ENCODE measurements around the gene DYNLT1. TPM values are rescaled to one million over a fixed set of nuclear protein-coding genes. Genes with fewer than 3 reads are reported as not detected.
"Not testable (repeated sequence)": the region's sequence is repeated elsewhere in the genome, so short reads cannot be mapped to it uniquely, and the experiment has no call there.

Gene DYNLT1
- total RNA-seq: 95.1 TPM
- long read RNA-seq, transcript DYNLT1-203 (5 exons, 726 nt): major isoform, 27 of 44 reads
- long read RNA-seq, partial matches to known transcripts: 2 of 44 reads
- long read RNA-seq, other reads (novel, unspliced or antisense): 12 of 44 reads

DNA sequence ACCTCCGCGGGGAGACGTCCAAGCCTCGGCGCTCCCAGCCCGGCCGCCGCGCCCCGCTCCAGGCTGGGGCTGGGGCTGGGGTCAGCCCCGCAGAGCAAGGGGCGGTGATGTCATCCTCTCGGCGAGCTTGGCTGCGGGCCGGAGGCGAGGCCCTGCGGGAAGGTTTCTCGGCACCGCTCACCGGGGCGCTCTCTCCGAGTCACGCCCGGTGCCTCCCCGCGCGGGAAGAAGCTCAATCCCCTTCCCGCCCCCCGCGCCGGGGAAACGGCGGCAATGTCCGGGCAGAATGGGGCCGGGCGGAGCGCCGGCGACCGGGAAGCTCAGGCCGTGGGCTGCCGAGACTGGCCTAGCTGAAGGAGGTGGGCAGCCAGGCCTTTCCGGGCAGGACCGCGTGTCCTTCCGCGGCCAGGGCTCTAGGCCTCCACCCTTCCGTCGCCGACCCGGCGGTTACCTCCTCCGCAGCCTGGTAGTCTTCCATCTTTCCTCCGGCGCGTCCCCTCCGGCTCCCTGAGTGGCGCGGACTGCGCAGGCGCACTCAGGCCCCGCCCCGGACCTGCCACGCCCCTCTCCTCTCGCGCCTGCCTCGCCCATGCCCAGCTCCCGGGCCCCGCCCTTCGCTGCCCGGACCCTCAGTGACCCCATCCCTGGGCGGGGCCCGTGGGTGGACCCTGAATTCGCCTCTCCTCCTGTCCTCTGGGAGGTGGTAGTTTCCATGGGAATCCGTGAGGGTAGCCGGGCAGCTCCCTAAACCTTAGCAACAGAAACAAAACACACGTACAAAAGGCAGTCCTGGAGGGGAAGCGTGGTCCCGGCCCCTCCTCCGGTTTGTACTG, at the start of gene DYNLT1:
TSS of gene DYNLT1 (minus strand) at position 513 of the 833 bp plus-strand sequence. CDS start at position 478, 35 bp downstream.
- DNase-seq (ENCODE audit: low spot score): peak; percentile 99

DNA sequence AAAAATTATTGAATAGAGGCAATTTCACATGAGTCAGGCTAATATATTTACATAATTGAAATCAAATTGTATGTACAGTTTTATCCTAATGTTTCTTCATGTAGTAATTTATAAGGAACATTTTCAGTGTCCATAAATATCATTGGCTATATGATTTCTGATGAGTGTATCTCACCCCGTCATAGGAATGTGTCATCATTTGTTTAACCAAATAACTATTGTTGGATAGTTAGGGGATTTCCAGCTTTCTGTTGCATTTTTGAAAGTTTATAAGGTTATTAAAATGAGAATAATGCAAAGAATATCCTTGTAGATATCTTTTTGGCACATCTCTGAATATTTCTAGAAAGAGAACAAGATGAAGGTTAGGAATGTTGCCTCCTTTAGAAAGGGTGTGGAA, 44.3 kb upstream of the DYNLT1 start:
- no peak for DNase-seq (ENCODE audit: low spot score)

DNA sequence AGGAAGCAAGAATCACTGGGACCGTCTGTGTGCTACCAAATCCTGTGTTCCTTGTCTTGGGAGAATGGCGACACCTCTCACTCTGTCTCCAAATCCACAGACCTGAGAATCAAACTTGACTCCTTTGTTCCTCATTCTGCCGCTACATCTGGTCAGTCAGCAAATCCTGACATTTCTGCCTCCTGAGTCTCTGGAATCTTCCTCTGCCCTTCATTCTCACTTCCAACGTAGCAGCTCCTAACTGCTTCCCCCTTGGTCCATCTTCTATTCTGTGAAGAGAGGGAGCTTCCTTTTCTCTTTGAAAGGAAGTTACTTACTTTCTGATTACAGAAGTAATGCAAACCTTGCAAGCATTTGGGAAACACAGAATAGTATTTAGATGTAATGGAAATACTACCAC, 43.0 kb upstream of the DYNLT1 start:
- no peak for DNase-seq (ENCODE audit: low spot score)

DNA sequence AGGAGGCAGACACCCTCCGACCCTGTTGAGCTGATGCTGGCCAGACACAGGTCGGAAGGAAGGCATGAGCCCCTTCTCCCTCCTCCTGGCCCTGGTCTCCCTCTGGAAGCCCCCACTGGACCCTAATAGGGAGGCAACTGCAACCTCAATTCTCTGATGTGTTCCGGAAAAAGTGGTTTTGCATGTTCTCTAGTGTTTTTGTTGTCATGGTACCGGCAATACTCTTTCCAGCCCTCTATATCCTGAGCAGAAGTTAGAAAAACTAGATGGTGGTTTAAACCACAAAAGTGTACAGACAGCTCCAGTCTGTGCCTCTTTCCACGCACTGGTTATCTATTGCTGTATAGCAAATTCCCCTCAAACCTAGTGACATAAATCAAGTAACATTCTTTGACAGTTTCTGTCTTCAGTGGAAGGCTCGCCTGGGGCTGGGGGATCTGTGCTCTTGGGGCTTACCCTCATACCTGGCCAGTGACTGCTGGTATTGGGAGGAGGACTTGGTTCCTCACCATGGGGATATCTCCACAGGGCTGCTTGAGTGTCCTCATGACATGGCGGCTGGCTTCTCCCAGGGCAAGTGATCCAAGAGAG, 42.3 kb upstream of the DYNLT1 start:
- DNase-seq (ENCODE audit: low spot score): no peak

DNA sequence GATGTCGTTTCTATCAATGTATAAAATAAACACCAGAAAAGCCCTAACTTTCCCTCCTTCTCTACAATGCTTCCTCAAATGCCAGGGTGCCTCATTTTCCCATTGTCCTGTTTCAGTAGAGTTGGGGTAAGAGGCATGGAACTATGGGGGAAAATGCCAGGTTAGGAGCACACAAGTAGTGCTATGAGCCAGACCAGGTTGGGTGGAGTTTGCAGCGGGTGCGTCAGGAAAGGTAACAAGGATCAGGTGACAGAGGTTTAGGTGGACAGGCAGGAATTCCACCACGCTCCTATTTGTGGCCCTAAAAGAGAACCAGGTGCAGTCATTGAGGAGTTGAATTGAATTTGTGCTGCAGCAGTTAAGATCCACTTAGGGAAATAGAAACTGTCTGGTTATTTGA, 41.8 kb upstream of the DYNLT1 start:
- DNase-seq (ENCODE audit: low spot score): no peak

DNA sequence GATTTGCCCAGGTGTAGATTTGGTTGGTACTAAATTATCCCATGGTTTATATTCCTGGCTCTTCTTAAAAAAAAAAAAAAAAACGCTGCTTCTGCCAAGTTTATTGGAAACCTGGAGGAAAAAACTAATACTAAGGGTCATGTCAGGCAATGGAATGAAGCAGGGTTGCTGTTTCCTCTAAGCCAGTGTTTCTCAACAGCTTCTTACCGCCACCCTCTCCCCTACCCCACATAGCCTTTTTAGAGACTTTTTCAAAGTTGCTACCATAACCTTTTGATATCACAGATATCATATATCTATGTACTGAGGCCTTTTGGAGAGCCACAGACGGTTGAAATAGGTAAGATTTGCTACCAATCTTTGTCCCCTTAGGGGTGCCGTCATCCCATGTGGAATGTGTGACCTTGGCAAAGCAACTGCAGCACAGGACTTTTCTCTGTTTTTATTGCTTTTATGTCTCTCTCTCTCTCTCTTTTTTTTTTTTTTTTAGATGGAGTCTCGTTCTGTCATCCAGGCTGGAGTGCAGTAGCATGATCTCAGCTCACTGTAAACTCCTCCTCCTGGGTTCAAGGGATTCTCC, 40.3 kb upstream of the DYNLT1 start:
- no peak for DNase-seq (ENCODE audit: low spot score)

DNA sequence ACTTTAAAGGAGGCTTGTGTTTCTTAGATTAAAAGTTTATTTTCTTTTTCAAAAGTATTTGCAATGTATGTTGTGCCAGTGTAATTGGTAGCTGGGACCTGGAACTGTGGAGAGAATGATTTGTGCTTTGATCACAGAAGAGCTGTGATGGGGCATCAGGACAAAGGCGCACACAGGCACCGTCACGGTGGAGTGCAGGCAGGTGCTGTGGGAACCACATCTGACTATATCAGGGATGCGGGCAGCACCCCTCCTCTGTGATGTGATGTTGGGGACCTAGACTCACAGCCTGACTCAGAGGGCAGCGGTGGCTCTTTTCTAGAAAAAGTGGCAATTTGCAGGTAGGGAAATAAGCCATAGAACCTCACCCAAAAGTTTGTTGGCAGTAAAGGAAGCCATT, 39.8 kb upstream of the DYNLT1 start:
- no peak for DNase-seq (ENCODE audit: low spot score)

DNA sequence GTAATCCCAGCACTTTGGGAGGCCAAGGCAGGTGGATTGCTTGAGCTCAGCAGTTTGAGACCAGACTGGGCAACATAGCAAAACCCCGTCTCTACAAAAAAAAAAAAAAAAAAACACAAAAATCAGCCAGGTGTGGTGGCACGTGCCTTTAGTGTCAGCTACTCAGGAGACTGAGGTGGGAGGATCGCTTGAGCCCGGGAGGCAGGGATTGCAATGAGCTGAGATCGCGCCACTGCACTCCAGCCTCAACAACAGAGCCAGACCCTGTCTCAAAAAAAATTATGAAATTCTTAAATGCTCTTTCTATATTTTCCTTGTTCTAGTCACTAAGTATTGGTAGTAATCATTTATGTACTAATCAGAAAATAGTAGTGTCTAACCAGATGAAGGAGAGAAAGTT, 35.9 kb upstream of the DYNLT1 start:
- DNase-seq (ENCODE audit: low spot score): no peak

DNA sequence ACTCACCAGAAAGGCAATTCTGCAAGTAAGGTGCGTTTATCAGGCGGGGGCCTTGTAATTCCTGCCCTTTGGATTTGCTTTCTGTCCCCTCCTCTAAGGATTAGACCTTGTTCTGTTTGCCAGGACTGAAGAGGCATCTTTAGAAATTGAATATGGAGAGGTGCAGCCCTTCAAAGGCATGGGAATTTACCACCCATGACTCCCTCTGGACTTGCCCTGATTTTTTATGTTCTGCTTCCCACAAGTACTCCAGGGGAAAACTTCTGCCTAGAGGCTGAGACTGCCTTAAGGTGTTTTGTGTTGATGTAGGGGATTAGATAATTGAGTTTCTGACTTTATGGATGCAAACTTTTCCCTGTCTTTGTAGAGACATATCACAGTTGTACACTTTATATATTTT, 35.5 kb upstream of the DYNLT1 start:
- DNase-seq (ENCODE audit: low spot score): no peak

DNA sequence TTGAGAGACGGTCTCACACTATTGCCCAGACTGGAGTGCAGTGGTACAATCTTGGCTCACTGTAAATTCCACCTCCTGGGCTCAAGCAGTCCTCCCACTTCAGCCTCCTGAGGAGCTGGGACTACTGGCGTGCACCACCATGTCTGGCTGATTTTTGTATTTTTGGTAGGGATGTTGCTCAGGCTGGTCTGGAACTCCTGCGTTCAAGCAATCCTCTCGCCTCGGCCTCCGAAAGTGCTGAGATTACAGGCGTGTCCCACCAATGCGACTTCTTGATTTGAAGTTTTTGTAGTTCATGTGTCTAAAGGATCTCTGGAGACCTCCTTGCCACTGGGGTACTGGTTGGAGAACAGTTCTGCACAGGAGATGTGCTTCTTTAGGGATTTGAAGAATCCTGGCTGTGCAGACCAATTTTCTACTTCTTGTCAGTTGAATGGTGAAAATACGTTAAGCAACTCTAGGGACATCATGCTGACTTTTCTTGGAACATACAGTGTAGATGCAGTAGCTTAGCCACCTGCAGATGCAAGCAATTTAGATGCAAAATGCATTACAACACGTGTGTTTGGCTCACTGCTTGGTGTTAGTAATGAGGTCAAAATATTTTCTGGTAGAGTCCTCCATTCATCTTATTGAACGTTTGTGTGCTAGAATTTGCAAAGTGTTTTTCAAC, 33.5 kb upstream of the DYNLT1 start:
- DNase-seq (ENCODE audit: low spot score): no peak

DNA sequence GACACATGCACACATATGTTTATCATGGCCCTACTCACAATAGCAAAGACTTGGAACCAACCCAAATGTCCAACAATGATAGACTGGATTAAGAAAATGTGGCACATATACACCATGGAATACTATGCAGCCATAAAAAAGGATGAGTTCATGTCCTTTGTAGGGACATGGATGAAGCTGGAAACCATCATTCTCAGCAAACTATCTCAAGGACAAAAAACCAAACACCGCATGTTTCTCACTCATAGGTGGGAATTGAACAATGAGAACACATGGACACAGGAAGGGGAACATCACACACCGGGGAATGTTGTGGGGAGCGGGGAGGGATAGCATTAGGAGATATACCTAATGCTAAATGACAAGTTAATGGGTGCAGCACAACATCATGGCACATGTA, 32.6 kb upstream of the DYNLT1 start:
- DNase-seq (ENCODE audit: low spot score): not testable (repeated sequence)

DNA sequence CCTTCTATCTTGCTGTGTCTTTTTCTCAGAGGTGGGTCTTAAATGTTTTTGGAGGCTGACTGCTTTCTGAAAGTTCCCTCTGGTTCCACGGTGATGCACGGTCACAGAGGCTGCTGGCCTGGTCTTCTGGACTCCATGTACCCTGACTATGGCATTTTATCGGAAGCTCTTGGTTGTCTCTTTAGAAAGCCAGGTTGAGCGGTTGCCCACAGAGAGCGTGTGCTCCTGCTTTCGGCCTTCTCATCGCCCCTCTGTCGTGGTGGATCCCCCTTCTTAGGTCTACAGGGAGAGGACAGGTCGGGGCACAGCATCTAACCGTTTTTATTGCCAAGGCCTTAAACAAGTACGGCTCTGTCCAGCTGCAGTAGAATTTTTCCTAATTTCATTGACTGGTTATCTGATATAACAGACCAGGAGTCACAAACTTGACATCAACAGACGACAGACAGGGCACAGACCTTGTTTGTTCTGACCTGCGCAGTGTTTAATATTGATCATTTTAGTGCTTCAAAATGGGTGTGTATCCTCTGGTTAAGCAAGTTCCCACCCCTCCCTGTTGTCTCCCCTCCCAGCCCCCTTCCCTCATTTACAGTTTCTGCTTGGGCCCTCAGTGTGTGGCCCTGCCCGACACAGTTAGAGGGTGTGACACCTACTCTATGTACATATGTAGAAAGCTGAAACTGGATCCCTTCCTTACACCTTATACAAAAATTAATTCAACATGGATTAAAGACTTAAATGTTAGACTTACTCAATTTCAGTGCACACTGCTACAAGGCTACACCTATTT, 30.0 kb upstream of the DYNLT1 start:
- no peak for DNase-seq (ENCODE audit: low spot score)

DNA sequence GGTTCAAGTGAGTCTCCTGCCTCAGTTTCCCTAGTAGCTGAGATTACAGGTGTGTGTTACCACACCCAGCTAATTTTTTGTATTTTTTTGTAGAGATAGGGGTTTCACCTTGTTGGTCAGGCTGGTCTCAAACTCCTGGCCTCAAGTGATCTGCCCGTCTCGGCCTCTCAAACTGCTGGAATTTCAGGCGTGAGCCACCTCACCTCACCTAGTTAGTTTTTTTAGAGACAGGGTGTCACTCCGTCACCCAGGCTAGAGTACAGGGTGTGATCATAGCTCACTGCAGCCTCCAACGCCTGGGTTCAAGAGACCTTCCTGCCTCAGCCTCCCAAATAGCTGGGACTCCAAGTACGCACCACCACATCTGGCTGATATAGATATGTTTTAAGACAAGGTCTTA, 28.2 kb upstream of the DYNLT1 start:
- DNase-seq (ENCODE audit: low spot score): no peak

DNA sequence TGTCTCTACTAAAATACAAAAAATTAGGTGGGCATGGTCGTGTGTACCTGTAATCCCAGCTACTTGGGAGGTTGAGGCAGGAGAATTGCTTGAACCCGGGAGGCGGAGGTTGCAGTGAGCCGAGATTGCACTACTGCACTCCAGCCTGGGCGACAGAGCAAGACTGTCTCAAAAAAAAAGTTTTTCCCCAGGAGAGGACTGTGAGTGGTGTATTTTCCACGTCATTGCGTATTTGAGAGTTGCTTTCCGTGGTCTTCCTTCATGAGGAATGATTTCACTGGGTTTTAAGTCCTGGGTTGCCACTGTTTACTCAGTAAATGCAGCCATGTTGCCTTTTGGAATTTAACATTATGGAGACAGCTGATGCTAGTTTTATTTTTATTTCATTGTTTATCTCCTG, 27.6 kb upstream of the DYNLT1 start:
- not testable (repeated sequence) for DNase-seq (ENCODE audit: low spot score)

DNA sequence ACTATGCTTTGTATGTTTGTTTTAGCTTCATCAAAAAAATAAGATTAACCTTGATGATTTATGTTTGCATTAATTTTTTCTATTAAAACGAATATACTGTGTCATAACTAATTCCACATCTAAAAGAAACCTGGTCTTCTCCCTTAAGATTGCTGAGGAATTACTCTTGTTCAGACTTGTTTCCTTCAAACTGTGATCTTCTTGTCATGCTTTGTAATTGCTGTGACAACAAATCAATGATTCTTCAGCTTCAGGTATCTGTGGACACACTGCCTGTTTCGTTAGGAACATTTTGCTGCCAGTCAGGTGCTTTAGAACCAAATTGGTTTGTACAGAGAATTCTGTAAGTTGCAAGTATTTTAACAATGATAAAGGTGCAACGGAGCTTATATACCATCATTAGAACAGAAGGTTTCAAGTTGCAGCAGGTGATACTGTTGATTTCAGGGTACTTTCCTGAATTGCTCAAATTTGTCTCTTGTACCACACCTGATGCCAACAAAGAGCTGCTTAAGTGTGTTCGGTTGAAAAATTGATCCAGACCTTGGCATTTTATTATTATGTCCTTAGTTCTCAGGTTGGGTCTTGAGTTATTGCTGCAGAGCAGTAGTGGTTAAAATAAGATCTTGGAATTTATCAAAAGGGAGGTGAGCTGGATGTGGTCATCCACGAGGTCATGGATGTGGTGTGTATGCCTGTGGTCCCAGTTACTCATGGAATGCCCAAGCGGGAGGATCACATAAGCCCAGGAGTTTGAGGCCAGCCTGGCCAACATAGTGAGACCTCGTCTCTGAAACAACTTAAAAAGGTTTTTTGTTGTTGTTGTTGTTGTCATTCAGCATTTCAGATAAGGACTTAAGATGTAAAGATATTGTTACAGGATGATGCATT, 24.8 kb upstream of the DYNLT1 start:
- DNase-seq (ENCODE audit: low spot score): no peak

DNA sequence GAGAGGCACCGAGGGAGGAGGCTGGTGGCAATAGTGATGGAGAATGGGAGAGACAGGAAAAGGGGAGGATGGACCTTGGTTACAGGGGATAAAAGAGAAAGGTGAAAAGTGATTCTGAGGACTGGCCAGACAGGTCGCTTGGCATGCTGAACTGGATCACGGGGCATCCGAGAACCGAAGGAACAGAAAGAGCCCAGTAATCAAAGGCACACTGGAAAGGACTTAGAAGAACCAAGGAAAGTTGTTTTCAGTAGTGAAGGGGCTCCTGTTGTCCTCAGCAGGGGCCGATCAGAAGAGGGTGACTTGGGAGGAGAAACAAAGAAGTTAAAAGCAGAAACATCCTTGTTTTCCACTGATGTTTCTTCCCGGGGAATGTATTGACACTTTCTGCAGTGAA, 24.2 kb upstream of the DYNLT1 start:
- no peak for DNase-seq (ENCODE audit: low spot score)

DNA sequence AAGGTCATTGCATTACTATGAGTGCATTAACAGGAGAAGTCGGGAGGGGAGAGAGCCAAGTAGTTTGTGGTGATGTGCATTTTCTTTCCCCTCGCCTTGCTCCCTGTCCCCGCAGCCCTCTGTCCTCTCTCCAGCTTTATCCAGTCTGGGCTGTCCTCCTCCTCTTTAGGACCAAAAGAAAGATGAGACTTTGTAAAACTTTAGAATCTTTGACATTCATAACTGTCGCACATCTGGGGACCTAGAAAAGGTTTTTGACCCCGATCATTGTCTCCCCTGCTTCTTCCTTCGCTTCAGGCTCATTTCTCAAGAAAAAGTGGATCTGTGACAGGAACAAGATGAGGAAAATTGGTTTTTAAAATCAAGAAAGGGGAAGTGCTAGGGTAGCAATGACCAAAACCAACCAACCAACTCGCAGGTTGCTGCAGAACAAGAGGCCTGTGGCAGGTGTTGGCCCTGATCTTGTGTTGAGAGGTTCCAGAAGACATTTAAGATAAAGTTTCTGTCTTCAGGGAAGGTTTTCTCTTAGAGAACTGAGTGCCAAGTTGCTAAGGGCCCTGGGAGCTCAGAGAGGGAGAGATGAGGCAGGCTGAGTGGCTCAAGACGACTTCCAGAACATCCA, 22.9 kb upstream of the DYNLT1 start:
- DNase-seq (ENCODE audit: low spot score): no peak

DNA sequence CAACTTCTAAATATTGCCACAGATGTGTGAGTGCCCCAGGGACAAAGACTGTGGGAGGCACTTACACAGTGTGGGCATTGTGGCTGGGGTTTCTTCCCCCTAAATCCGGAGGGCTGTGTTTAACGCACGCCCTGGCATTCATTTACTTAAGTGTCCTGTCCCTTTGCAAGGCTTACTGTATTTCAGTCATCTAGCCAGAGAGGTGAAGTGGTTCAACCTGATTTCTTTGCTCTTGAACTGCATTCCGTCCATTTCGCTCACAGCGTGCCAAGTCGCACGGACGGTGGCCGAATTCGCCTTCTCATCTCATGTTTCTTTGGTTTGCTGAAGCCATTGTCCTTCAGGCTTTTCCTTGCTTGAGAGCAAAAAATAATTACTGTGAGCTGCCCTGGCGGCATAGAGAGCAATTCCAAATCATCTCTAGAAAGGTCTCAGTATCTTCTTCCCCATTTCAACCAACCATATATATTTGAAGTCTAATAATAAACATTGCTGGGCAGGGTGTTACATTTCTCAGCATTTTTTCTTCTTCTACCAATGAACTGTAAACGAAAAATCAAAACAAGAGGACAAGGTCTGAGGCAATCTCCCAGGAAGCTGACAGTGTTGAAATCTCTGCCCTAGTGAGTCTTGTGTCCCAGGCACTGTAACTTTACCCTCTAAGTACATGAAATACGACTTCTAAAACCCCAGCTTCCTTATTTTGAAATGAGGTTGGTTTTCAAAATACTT, 22.3 kb upstream of the DYNLT1 start:
- DNase-seq (ENCODE audit: low spot score): no peak

DNA sequence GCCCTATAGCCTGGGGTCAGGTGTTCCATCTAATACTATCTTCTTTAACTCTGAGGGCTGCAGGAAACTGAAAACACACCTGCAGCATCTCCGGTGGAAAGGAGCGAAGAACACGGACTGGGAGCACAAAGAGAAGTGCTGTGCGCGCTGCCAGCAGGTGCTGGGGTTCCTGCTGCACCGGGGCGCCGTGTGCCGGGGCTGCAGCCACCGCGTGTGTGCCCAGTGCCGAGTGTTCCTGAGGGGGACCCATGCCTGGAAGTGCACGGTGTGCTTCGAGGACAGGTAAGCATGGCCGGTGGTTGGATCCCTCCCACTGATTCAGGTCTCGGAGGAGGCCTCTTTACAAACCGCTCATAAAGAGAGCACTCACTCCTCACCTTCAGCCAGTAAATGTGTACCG, 20.8 kb upstream of the DYNLT1 start:
- no peak for DNase-seq (ENCODE audit: low spot score)
